ENCODE data around the gene SHF.

Gene SHF

DNA sequence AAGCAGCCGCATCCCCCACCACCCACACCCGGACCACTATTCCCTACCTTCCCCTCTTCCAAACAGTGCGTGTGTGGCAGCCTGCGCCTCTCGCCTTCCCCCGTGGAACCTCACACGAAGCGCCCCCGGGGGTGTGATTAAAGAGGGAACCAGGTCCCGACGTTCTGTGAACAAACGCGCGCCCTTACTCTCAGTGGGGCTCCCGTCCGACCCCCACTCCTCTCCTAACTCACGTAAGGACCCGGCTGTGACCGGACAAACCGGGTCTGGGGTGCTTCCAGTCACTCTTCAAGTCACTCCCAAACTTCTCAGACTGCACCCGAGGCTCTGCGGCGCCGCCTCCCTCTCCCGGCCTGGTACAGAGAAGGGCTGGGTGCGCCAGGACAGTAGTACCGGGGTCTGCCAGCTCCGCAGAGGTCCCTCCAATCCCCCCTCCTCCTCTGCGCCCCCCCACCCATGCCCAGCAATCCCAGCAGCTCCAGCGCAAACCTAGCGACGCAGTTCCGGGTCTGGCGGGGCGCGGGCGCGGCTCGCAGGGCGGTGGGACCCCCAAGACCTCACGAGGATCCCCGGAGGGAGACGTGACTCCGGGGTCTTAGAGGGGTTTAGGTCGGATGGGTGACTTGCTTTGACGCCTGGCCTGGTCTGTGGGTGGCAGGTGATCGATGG, 58.7 kb downstream of the SHF start:
- peaks cover 31 to 49% of the 10 kb centered on the region in 2 donors for H3K27me3 ChIP-seq (ENCODE audit: control insufficient read depth in 1 of 2, insufficient read depth in 2 of 2, low read length in 2 of 2)

DNA sequence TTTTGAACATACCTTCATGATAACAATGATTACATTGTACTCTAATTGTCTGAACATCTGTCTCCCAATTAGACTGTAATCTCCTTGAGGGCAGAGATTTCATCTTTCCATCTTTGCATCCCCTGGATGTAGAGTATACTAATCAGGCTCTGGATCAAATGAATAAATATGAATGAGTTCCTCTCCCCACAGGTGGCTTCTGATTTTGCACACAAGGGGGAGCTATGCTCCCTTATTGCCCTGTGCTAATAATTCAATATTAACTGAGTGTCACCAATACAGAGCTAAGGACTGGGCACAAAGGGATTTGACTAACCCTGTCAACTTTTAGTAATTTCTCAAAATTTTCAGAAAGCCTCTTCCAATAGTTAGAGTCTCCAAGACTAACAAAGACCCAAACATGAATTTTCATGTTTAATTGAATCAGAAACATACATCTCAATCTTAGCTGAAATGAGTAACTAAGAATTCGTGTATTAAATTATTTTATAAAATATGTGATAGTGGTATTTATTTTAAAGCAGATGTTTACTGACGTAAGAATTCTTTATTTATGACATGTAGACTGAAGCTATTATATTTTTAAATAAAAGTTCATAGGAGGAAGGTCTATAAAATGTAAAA, 61.1 kb downstream of the SHF start:
- Histone ChIP-seq H3K9me3 (ENCODE audit: low read length) (no peaks in the 10 kb centered on the region), H3K36me3 (ENCODE audit: insufficient read depth, low read length) (no peaks in the 10 kb centered on the region), H3K9ac (ENCODE audit: low read length) (no peak overlapping the region), H3K27me3 (ENCODE audit: control insufficient read depth in 1 of 2, insufficient read depth in 2 of 2, low read length in 2 of 2) (peaks cover 23 to 40% of the 10 kb centered on the region in 2 donors), H3K4me1 (ENCODE audit: insufficient read depth, low read length) (no peaks in the 10 kb centered on the region), H3K4me3 (ENCODE audit: low read depth in 1 of 2, low read length in 2 of 2) (no peak overlapping the region), H3K27ac (ENCODE audit: low read depth, low read length) (no peak overlapping the region)

More for the DNA sequence above, 58.7 kb downstream of the SHF start:
- Histone ChIP-seq H3K4me1 (ENCODE audit: insufficient read depth, low read length) (no peaks in the 10 kb centered on the region), H3K9ac (ENCODE audit: low read length) (no peak overlapping the region), H3K27ac (ENCODE audit: low read depth, low read length) (no peak overlapping the region), H3K4me3 (ENCODE audit: low read depth in 1 of 2, low read length in 2 of 2) (peak overlapping the region; percentile 4 to 35), H3K9me3 (ENCODE audit: low read length) (no peaks in the 10 kb centered on the region), H3K36me3 (ENCODE audit: insufficient read depth, low read length) (no peaks in the 10 kb centered on the region)

DNA sequence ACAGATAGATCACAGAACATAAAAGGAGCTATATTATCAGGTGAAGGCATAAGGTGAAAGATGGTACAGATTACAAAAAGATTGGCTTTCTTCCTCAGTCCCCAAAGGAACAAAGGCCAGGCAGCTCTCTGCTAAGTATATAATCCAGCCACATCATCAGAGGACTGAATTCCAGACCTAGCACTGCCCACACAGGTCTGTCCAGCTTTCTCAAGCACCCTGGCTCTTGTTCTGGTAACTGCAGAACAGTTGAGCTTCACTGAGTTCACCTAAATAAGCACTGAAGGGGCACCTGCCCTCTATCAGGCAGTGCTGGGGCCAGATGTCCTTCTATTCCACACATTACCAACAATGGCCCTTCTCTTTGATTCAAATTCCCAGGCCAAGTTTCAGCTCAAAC, 64.4 kb downstream of the SHF start:
- no peak overlapping the region for H3K4me3 ChIP-seq (ENCODE audit: low read depth in 1 of 2, low read length in 2 of 2)
- no peak overlapping the region for H3K9ac ChIP-seq (ENCODE audit: low read length)
- H3K27ac ChIP-seq (ENCODE audit: low read depth, low read length), result no peak overlapping the region
- H3K9me3 ChIP-seq (ENCODE audit: low read length), result no peaks in the 10 kb centered on the region
- H3K36me3 ChIP-seq (ENCODE audit: insufficient read depth, low read length), result no peaks in the 10 kb centered on the region
- peaks cover 5 to 18% of the 10 kb centered on the region in 2 donors for H3K27me3 ChIP-seq (ENCODE audit: control insufficient read depth in 1 of 2, insufficient read depth in 2 of 2, low read length in 2 of 2)
- no peaks in the 10 kb centered on the region for H3K4me1 ChIP-seq (ENCODE audit: insufficient read depth, low read length)

DNA sequence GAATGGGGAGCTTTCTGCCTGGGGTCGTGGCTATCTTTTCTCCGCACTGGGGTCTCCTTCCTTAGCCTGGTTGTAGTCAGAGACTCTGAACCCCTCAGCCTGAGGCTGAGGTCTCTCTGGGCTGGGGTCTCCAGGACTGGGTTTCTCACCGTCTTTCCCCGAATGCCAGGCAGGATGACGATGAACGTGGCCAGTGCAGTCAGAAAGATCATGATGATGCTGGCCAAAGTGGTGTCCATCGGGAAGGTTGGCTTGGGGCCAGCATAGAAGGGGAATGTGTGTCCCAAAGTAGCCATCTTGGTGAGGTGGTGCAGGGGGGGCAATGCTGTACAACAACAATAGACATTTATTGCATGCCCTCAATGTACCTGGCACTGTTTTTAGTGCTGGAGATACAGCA, 65.0 kb downstream of the SHF start:
- Histone ChIP-seq H3K4me3 (ENCODE audit: low read depth in 1 of 2, low read length in 2 of 2) (no peak overlapping the region), H3K27me3 (ENCODE audit: control insufficient read depth in 1 of 2, insufficient read depth in 2 of 2, low read length in 2 of 2) (peaks cover 2 to 16% of the 10 kb centered on the region in 2 donors), H3K27ac (ENCODE audit: low read depth, low read length) (no peak overlapping the region)

DNA sequence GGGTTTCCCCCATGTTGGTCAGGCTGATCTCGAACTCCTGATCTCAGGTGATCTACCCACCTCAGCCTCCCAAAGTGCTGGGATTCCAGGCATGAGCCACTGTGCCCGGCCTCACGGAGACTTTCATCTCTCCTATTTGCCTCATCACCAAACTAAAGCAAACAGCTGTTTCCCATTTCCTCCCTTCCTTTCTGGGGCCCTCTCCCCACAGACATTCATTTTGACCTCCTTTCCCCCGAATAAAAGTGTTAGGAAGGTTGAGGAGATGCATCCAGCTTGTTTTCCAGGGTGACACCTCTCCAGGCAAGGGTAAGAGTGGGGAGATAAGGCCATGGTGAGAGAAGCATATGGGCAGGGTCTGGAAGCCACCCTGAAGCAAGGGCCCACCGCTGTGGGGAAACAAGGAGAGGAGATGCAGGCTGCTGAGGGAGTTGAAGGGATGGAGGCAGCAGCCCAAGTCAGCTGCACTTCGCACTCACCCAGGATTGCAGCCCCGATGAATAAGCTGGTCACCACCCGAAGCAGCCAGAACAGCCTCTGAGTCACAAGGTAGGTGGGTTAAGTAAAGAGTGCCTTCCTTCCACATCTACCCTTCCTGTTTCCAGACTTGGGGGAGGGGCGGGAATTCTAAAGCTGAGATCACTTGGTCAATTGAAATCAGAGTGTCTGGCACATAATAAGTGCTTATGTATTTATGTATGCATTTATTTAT, 65.9 kb downstream of the SHF start:
- no peak overlapping the region for H3K27ac ChIP-seq (ENCODE audit: low read depth, low read length)
- H3K4me3 ChIP-seq (ENCODE audit: low read depth in 1 of 2, low read length in 2 of 2), result no peak overlapping the region
- H3K27me3 ChIP-seq (ENCODE audit: control insufficient read depth in 1 of 2, insufficient read depth in 2 of 2, low read length in 2 of 2), result peaks cover 11 to 20% of the 10 kb centered on the region in 2 donors
- H3K9ac ChIP-seq (ENCODE audit: low read length), result no peak overlapping the region
- H3K36me3 ChIP-seq (ENCODE audit: insufficient read depth, low read length), result no peaks in the 10 kb centered on the region
- peaks cover 9% of the 10 kb centered on the region for H3K4me1 ChIP-seq (ENCODE audit: insufficient read depth, low read length)
- no peaks in the 10 kb centered on the region for H3K9me3 ChIP-seq (ENCODE audit: low read length)

More for the DNA sequence above, 65.0 kb downstream of the SHF start:
- H3K9me3 ChIP-seq (ENCODE audit: low read length), result no peaks in the 10 kb centered on the region
- no peak overlapping the region for H3K9ac ChIP-seq (ENCODE audit: low read length)
- H3K4me1 ChIP-seq (ENCODE audit: insufficient read depth, low read length), result peaks cover 3% of the 10 kb centered on the region
- H3K36me3 ChIP-seq (ENCODE audit: insufficient read depth, low read length), result no peaks in the 10 kb centered on the region

DNA sequence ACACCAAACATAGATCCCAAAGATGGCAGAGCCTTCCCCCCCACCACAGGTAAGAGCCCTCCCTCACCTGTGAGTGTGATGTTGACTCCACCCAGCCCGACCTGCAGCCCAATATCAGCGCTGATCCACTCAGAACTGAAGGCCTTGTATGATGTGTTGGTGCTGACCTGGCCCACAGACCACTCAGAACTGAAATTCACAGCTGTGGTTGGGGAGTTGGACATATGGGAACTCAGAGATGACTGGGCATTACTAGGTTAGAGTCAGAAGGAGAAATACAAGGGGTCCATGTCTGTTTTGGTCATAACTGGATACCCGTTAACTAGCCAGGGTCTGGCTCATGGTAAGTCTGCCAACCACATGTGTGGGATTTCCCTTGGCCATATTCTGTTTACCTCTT, 66.7 kb downstream of the SHF start:
- H3K9ac ChIP-seq (ENCODE audit: low read length), result no peak overlapping the region
- peaks cover 19 to 29% of the 10 kb centered on the region in 2 donors for H3K27me3 ChIP-seq (ENCODE audit: control insufficient read depth in 1 of 2, insufficient read depth in 2 of 2, low read length in 2 of 2)
- no peaks in the 10 kb centered on the region for H3K9me3 ChIP-seq (ENCODE audit: low read length)

DNA sequence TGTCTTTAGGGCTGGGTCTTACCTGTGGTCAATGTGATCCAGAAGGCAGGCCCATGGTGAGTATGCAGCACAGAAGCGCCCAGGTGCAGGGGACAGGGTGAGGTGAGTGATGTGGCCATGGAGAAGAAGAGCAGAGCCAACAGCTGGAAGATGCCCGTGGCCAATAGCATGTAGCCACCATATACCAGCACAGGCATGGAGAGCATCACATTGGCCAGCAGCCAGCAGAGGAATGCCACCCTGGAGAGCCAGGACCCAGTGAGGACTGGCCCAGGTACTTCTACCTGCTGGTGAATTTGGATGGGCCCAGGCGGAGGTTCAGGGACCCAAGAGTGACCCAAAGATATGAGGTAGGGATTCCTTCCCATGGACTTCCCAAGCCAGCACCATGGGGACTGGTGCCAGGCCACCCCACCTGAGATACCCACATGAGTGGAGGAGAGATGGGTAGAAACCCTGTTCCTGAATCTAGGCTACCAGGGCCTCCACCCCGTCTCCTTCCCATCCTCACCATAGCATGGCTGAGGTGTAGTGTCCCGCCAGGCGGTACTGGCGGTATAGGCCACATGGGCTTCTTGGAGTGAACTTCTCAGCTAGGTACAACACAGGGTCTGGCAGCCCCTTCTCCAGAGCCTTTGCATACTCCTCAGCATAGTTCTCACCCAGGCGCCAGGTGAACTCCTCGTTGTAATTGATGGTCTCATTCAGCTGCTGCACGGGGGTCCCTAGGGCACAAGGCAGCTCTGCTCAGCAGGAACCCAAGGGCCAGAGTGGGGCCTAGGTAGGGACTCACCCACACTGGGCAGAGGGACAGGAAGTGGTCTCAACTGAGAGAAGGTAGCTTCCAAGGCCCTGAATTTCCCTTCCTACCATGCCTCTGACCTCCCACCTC, 67.4 kb downstream of the SHF start:
- Histone ChIP-seq H3K4me3 (ENCODE audit: low read depth in 1 of 2, low read length in 2 of 2) (no peak overlapping the region), H3K36me3 (ENCODE audit: insufficient read depth, low read length) (no peaks in the 10 kb centered on the region), H3K9me3 (ENCODE audit: low read length) (no peaks in the 10 kb centered on the region), H3K27me3 (ENCODE audit: control insufficient read depth in 1 of 2, insufficient read depth in 2 of 2, low read length in 2 of 2) (peaks cover 26 to 36% of the 10 kb centered on the region in 2 donors), H3K4me1 (ENCODE audit: insufficient read depth, low read length) (peaks cover 12% of the 10 kb centered on the region), H3K9ac (ENCODE audit: low read length) (no peak overlapping the region), H3K27ac (ENCODE audit: low read depth, low read length) (no peak overlapping the region)

More for the DNA sequence above, 66.7 kb downstream of the SHF start:
- no peak overlapping the region for H3K4me3 ChIP-seq (ENCODE audit: low read depth in 1 of 2, low read length in 2 of 2)
- no peak overlapping the region for H3K27ac ChIP-seq (ENCODE audit: low read depth, low read length)
- no peaks in the 10 kb centered on the region for H3K36me3 ChIP-seq (ENCODE audit: insufficient read depth, low read length)
- H3K4me1 ChIP-seq (ENCODE audit: insufficient read depth, low read length), result peaks cover 12% of the 10 kb centered on the region

DNA sequence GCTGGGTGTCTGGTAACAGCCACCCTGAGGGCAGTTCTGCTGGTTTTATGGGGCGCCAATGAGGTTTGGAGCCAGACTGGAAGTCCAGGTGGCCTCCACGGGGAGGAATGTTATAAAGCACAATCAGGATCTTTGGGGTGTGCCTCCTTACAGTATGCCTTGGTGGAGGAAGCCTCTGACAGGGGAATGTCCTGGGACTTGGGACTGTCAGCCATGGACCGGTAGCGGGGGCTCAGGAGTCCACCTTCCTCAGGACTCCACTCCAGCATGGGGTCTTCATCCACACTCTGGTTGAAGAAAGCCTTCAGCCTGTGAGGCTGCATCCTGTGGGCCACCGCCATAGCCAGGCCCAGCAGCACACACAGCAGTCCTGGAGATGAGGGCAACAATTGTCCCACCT, 68.8 kb downstream of the SHF start:
- Histone ChIP-seq H3K4me1 (ENCODE audit: insufficient read depth, low read length) (peaks cover 12% of the 10 kb centered on the region), H3K27ac (ENCODE audit: low read depth, low read length) (no peak overlapping the region), H3K27me3 (ENCODE audit: control insufficient read depth in 1 of 2, insufficient read depth in 2 of 2, low read length in 2 of 2) (peaks cover 39 to 49% of the 10 kb centered on the region in 2 donors), H3K4me3 (ENCODE audit: low read depth in 1 of 2, low read length in 2 of 2) (no peak overlapping the region), H3K9me3 (ENCODE audit: low read length) (no peaks in the 10 kb centered on the region), H3K9ac (ENCODE audit: low read length) (no peak overlapping the region), H3K36me3 (ENCODE audit: insufficient read depth, low read length) (no peaks in the 10 kb centered on the region)

DNA sequence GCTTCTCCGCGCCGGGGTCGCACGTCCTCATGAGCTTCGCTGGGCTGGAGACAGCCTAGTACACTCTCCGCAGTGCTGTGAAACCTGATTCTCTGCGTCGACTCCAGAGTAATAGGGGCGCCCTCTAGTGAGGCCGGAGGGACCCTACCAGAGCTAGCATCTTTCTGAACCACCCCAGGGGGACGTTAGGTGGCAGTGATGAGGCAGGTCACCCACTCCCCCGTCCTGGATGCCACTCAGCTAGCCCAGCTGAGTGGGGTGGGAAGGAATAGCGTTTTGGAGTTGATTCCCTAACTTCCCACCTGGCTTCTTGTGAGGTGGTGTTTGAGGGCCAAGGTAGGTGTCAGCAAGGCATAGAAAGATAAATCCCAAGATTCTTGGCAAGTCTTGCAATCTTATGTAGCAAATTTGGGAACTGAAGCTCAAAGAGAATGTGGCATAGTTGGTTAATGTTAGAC, 69.6 kb downstream of the SHF start:
- no peaks in the 10 kb centered on the region for H3K36me3 ChIP-seq (ENCODE audit: insufficient read depth, low read length)
- H3K9ac ChIP-seq (ENCODE audit: low read length), result no peak overlapping the region
- peak overlapping the region; percentile 12 to 43 for H3K4me3 ChIP-seq (ENCODE audit: low read depth in 1 of 2, low read length in 2 of 2)
- H3K27me3 ChIP-seq (ENCODE audit: control insufficient read depth in 1 of 2, insufficient read depth in 2 of 2, low read length in 2 of 2), result peaks cover 48 to 57% of the 10 kb centered on the region in 2 donors
- H3K9me3 ChIP-seq (ENCODE audit: low read length), result no peaks in the 10 kb centered on the region
- H3K27ac ChIP-seq (ENCODE audit: low read depth, low read length), result no peak overlapping the region
- H3K4me1 ChIP-seq (ENCODE audit: insufficient read depth, low read length), result peaks cover 12% of the 10 kb centered on the region

DNA sequence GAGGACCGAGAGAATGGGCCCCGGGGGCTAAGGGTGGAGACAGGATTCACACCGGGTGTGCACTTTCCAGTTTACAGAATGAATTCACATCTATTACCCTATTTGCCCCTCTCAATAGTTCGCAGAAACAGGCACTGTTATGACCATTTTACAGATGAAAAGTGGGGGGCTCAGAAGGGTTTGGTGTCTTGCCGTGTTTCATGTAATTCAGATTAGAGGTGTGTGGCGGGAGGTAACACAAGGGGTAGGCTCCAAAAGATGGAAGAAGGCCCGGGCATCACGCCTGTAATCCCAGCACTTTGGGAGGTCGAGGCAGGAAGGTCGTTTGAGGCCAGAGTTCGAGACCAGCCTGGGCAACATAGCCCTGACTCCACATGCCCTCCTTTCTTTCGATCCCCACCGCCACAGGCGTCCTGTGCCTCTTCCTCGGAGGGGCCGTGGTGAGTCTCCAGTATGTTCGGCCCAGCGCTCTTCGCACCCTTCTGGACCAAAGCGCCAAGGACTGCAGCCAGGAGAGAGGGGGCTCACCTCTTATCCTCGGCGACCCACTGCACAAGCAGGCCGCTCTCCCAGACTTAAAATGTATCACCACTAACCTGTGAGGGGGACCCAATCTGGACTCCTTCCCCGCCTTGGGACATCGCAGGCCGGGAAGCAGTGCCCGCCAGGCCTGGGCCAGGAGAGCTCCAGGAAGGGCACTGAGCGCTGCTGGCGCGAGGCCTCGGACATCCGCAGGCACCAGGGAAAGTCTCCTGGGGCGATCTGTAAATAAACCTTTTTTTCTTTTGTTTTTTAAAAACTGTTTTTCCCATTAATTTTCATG, 70.2 kb downstream of the SHF start:
- no peak overlapping the region for H3K27ac ChIP-seq (ENCODE audit: low read depth, low read length)
- peak overlapping the region; percentile 12 to 43 for H3K4me3 ChIP-seq (ENCODE audit: low read depth in 1 of 2, low read length in 2 of 2)
- H3K9ac ChIP-seq (ENCODE audit: low read length), result no peak overlapping the region
- peaks cover 14% of the 10 kb centered on the region for H3K4me1 ChIP-seq (ENCODE audit: insufficient read depth, low read length)
- no peaks in the 10 kb centered on the region for H3K36me3 ChIP-seq (ENCODE audit: insufficient read depth, low read length)
- H3K27me3 ChIP-seq (ENCODE audit: control insufficient read depth in 1 of 2, insufficient read depth in 2 of 2, low read length in 2 of 2), result peaks cover 51 to 64% of the 10 kb centered on the region in 2 donors
- H3K9me3 ChIP-seq (ENCODE audit: low read length), result no peaks in the 10 kb centered on the region
